Measurements from ENCODE around the gene BMP7. TPM values are rescaled to one million over a fixed set of nuclear protein-coding genes. Genes with fewer than 3 reads are reported as not detected.

The BMP7 gene
- total RNA-seq, 1 experiment from 2014 or later = 7.5 TPM

DNA sequence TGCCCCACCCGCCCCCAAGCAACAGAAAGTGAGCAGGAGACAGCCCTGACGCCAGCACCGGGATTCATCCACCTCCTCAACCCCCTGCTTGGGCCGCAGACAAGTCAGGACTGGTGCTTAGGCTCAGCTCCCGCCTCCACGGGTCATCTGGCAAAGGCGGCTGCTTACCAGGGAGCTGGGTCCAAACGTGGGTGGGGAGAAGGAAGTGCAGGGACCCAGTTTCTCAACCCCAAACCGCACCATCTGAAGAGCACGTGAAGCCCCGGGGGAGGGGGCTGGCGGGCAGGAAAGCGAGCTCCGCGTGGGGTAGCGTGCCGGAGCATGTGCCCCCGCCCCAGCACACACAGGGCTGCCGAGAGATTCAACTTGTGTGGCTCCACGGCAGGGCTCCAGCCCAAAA is 87.2 kb downstream of the BMP7 start:
- no peak for DNase-seq (ENCODE audit: low spot score)
- Histone ChIP-seq H3K4me3 (ENCODE audit: low read depth, low read length, poor library complexity, severe bottlenecking) (no peak overlapping the region), H3K27ac (ENCODE audit: low read depth, low read length, poor library complexity, severe bottlenecking) (no peak overlapping the region), H3K4me1 (ENCODE audit: insufficient read depth, low read length, poor library complexity, severe bottlenecking) (no peaks in the 10 kb centered on the region), H3K36me3 (ENCODE audit: insufficient read depth, low read length, poor library complexity, severe bottlenecking) (no peaks in the 10 kb centered on the region), H3K27me3 (replicated peaks; ENCODE audit: insufficient read depth, low read depth, low read length, poor library complexity) (no peaks in the 10 kb centered on the region), H3K9me3 (ENCODE audit: low read depth, low read length, poor library complexity, severe bottlenecking) (no peaks in the 10 kb centered on the region)
- no TSS peak for BruUV-seq (replicated peaks)
- no peak for TF ChIP-seq CTCF (conservative IDR thresholded peaks at IDR 0.05; ENCODE audit: low read depth, low read length)
- no peak for TF ChIP-seq EZH2 (IDR thresholded peaks at IDR 0.05; ENCODE audit: borderline replicate concordance, low read depth, low read length, poor library complexity, severe bottlenecking)
- ChIA-PET CTCF (no interaction called here), POLR2A (ENCODE audit: low non-redundant PET) (no interaction called here)
- intact Hi-C loops (cut with micrococcal nuclease; ENCODE audit: unreplicated experiment) = no loop called here

DNA sequence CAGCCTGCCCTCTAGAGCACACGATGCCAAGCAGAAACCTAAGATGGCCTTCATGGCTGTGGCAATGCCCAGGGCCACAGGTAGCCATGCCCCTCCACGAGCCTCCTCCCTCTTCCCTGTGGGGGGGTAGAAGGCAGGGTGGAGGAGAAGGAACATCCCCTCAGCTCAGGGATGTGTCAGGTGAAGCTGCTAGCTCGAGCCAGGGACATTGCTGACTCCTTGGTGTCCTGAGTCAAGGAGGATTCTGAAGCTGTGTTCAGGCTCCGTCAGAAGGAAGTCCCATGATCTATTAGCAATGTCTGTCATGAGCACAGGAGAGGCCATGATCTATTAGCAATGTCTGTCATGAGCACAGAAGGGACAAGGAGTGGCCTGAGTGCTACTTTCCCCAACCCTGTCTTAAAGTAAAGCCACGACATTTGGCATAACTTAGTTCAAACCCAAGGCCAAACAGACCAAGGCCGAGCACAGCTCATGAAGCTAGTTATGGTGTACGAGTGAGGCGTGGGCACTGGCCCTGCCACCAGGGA is 87.8 kb downstream of the BMP7 start:
- no peak for DNase-seq (ENCODE audit: low spot score)
- no TSS peak for BruUV-seq (replicated peaks)
- POLR2A ChIA-PET (ENCODE audit: low non-redundant PET) = no interaction called here
- H3K27ac ChIP-seq (ENCODE audit: low read depth, low read length, poor library complexity, severe bottlenecking) = no peak overlapping the region
- TF ChIP-seq CTCF (conservative IDR thresholded peaks at IDR 0.05; ENCODE audit: low read depth, low read length) = no peak
- no peaks in the 10 kb centered on the region for H3K27me3 ChIP-seq (replicated peaks; ENCODE audit: insufficient read depth, low read depth, low read length, poor library complexity)
- H3K4me1 ChIP-seq (ENCODE audit: insufficient read depth, low read length, poor library complexity, severe bottlenecking) = no peaks in the 10 kb centered on the region
- intact Hi-C loops (cut with micrococcal nuclease; ENCODE audit: unreplicated experiment) = no loop called here
- H3K36me3 ChIP-seq (ENCODE audit: insufficient read depth, low read length, poor library complexity, severe bottlenecking) = no peaks in the 10 kb centered on the region
- no peak overlapping the region for H3K4me3 ChIP-seq (ENCODE audit: low read depth, low read length, poor library complexity, severe bottlenecking)
- CTCF ChIA-PET = no interaction called here
- no peaks in the 10 kb centered on the region for H3K9me3 ChIP-seq (ENCODE audit: low read depth, low read length, poor library complexity, severe bottlenecking)

- no peak for DNase-seq (ENCODE audit: low spot score)
- no TSS peak for BruUV-seq (replicated peaks)
- no peaks in the 10 kb centered on the region for H3K27me3 ChIP-seq (replicated peaks; ENCODE audit: insufficient read depth, low read depth, low read length, poor library complexity)
- no peaks in the 10 kb centered on the region for H3K9me3 ChIP-seq (ENCODE audit: low read depth, low read length, poor library complexity, severe bottlenecking)
- no peaks in the 10 kb centered on the region for H3K4me1 ChIP-seq (ENCODE audit: insufficient read depth, low read length, poor library complexity, severe bottlenecking)
- intact Hi-C loops (cut with micrococcal nuclease; ENCODE audit: unreplicated experiment) = no loop called here
- POLR2A ChIA-PET (ENCODE audit: low non-redundant PET) = no interaction called here
- H3K36me3 ChIP-seq (ENCODE audit: insufficient read depth, low read length, poor library complexity, severe bottlenecking) = no peaks in the 10 kb centered on the region
- TF ChIP-seq CTCF (conservative IDR thresholded peaks at IDR 0.05; ENCODE audit: low read depth, low read length) (no peak), EZH2 (IDR thresholded peaks at IDR 0.05; ENCODE audit: borderline replicate concordance, low read depth, low read length, poor library complexity, severe bottlenecking) (no peak)
- CTCF ChIA-PET = no interaction called here
- H3K27ac ChIP-seq (ENCODE audit: low read depth, low read length, poor library complexity, severe bottlenecking) = no peak overlapping the region
- H3K4me3 ChIP-seq (ENCODE audit: low read depth, low read length, poor library complexity, severe bottlenecking) = no peak overlapping the region
Observed at GRCh38 chr20:57177636-57178280, 88.7 kb downstream of the BMP7 start.

Data from A673 (cell line).